ENCODE results near the gene DDHD1.

DNA sequence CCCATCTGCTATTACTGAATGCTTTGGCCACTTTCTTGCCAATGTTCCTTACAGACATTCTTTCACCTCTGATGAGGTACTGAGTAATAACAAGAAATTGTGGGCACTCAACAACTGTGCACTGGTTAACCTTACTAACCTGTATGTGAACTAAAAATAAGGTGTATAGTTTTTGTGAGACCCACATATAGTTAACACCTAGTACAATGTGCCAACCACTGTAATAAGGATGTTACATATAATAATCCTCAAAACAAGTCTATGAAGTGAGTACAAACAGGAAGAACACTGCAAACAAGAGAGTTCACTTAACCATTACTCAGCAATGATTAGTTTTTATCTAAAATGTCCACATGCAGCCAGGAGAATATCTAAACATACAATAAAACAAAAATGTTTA, 4.5 kb downstream of the DDHD1 start:
- TF ChIP-seq, protein P1, sequence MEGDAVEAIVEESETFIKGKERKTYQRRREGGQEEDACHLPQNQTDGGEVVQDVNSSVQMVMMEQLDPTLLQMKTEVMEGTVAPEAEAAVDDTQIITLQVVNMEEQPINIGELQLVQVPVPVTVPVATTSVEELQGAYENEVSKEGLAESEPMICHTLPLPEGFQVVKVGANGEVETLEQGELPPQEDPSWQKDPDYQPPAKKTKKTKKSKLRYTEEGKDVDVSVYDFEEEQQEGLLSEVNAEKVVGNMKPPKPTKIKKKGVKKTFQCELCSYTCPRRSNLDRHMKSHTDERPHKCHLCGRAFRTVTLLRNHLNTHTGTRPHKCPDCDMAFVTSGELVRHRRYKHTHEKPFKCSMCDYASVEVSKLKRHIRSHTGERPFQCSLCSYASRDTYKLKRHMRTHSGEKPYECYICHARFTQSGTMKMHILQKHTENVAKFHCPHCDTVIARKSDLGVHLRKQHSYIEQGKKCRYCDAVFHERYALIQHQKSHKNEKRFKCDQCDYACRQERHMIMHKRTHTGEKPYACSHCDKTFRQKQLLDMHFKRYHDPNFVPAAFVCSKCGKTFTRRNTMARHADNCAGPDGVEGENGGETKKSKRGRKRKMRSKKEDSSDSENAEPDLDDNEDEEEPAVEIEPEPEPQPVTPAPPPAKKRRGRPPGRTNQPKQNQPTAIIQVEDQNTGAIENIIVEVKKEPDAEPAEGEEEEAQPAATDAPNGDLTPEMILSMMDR (IDR thresholded peaks at IDR 0.05; ENCODE audit: insufficient read depth, low read length, poor library complexity, severe bottlenecking), result no peak
- TF ChIP-seq EZH2phosphoT487 (conservative IDR thresholded peaks at IDR 0.05; ENCODE audit: low read length), result no peak
